Posterior cingulate gyrus (tissue), 11 donors: Measurements from ENCODE around the gene SLC9B2.

Experiments used
- DNase-seq, 10 donors: peaks; one replicate each; pipeline versions ENCODE4 v3.0.0 to v3.0.0-alpha.2; 2020 to 2021; ENCODE audit warnings: mixed read lengths in 3 of 10
- intact Hi-C: fragments of 100-400 bp; cut with DNase I; formaldehyde crosslinking; loops from one replicate; pipeline ENCODE4 v1.15.1; 2023

Gene SLC9B2

GRCh38 chr4:103085555-103086196 lies 9.1 kb upstream of the SLC9B2 start:
- intact Hi-C loops = no loop called here
- no peak for DNase-seq

DNA sequence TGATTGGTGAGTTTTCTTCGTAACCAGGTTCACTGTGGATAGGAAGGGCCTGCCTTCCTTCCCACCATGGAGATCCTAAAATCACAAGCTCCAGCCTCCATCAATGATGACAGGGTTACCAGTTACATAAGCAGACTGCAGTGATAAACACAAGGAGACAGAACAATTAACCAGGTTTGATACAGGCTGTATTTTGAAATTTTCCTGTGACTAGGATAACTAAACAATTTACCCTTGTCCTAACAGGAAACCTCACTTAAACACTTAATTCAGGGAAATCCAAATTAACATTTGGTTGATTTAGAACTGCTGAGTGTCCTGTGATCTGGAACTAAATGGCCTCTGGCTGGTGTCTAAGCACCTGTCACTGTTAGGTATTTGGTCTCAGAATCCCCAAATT lies 3.1 kb upstream of the SLC9B2 start:
- no peak for DNase-seq
- intact Hi-C loops = loop anchor here (5.0 kb wide), 1 partner anchor 577 kb away; the partner anchor contains the start of gene NFKB1

DNA sequence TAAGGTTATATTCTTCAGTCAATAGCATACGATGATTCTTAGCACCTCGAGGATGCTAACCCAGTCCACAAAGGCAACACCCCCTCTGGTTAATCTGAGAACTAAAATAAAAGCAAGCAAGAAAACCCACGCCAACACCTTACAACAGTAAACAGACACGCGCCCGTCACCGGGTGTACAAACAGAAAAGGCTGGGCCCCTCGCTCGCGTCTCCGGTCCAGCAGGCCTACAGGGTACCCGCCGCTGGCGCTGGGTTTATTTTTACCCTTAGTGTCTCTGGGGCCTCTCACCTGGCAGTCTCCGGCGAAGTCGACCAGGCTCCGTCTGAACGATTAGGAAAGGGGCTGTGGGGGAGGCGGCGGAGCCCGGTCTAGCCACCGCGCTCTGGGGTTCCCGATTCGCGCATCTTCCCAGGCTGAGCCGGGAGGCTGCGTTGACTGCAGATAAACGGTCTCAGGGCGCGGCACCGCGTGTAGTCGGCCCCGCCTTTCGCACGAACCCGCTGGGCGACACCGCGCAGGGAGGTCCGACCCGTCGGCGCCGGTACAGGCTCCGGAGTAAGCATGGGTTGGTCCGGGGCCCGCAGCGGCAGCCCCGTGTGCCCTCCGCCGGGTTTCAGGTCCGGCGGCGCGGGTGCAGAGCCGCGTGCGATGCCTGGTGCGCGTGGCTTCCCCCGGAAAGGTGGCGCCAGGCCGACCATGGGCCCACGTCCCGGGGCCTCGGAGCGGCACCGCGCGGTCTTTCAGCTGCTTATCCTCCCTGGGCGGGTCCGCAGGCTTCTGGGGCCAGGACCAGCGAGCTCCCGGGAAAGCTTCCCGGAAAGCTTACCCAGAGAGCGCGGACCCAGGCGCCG lies 441 bp downstream of the SLC9B2 start:
- intact Hi-C loops = loop anchor here (5.0 kb wide), 1 partner anchor 574 kb away; the partner anchor contains the start of gene NFKB1
- peak; percentile 42 to 94 (median 64) for DNase-seq

DNA sequence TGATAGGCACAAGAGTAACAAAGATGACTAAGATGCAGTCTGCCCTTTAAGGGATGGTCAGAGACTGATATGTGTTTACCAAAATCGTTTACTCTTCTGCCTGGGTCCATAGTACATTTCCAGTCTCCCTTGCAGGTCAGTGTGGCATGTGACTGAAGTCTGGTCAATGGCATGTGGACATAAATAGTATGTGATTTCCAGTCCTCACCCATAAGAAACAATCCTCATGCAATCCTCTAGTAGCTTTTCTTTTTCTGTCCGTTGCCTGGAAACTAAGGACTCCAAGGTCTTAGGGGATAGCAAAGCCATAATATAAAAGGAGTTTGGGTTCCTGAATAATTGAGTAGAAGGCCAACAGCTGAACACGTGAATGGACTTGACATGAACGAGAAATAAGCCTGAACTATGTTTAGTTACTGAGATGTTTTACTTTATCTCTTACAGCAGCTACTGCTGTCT lies 1.1 kb downstream of the SLC9B2 start:
- DNase-seq = no peak
- intact Hi-C loops = loop anchor here (5.0 kb wide), 1 partner anchor 573 kb away; the partner anchor contains the start of gene NFKB1

DNA sequence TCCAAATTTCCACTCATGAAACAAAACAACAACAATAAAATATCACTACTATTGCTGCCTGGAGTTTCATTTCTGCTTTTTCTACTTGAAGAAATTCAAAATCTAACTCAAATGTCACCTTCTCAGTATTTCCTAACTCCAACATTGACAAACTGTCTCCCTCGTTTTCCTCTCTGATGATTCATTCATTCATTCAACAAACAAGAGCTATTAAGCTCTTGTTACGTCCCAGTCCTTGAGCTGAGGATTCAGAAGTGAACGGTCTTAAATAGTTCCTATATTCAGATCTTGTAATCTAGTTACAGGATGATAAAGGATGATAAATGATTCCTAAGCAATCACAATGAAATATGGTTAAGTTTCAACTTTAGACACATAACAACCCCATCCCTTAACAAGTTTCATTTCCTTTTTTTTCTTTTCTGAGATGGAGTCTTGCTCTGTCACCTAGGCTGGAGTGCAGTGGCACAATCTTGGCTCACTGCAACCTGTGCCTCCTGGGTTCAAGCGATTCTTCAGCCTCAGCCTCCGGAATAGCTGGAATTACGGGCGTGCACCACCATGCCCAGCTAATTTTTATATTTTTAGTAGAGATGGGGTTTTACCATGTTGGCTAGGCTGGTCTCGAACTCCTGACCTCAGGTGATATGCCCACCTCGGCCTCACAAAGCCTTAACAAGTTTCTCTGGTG lies 1.7 kb downstream of the SLC9B2 start:
- intact Hi-C loops = loop anchor here (5.0 kb wide), 1 partner anchor 573 kb away; the partner anchor contains the start of gene NFKB1
- peak in 1 of 10 donors; percentile 41 for DNase-seq

DNA sequence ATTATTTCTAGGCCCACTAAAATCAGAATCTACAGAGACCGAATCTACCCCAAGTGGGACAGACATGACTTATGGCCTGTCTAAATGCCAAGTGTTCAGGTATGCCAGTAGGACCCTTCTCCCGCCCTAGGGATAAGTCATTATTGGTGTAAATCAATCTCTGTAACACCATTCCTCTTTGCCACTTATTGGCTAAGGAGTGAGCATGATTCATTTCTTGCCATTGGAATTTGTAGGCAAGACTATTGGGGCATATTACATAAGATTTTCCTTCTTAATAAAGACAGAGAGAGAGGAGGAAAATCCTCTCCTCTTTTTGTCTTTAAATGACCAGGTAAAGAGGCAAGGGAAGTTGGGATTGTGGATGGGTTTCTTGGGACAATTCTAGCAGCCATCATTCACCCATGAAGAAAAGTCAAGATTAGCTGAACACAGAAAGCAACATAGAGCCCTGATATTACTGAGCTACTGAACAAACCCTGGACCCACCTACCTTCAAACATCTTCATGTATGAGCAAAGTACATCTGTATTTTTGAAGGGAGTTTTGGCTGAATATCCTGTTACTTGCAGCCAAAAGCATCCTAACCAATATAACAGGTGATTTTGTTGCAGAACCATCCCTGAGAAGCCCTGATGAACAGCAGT lies 2.6 kb downstream of the SLC9B2 start:
- intact Hi-C loops = no loop called here

GRCh38 chr4:103067841-103068547 lies 8.6 kb downstream of the SLC9B2 start:
- DNase-seq = no peak
- intact Hi-C loops = no loop called here

More for the DNA sequence above, 2.6 kb downstream of the SLC9B2 start:
- no peak for DNase-seq

GRCh38 chr4:103060453-103061148 lies 16.0 kb downstream of the SLC9B2 start:
- intact Hi-C loops = no loop called here
- DNase-seq = no peak

- DNase-seq = no peak
- intact Hi-C loops = no loop called here
These were observed 22.5 kb downstream of the SLC9B2 start for GRCh38 chr4:103054030-103054429.

DNA sequence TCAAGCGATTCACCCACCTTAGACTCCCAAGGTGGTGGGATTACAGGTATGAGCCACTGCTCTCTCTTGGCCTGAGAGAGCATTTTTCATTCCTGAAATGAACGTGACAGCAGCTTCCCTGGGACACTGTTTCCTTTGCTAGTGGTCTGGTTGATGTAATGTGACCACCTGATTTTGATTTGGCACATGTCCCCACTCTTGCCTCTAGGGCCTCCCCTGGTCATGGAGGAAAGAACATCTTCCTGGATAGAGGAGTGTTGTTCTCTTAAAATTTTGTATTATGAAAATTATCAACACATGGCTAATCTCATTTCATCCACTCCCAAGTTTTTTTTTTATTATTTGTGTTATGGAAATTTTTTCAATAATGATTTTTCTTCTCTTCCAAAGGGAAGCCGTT lies 23.8 kb downstream of the SLC9B2 start:
- intact Hi-C loops = no loop called here
- no peak for DNase-seq

GRCh38 chr4:103052145-103052544 lies 24.4 kb downstream of the SLC9B2 start:
- no peak for DNase-seq
- intact Hi-C loops = no loop called here

DNA sequence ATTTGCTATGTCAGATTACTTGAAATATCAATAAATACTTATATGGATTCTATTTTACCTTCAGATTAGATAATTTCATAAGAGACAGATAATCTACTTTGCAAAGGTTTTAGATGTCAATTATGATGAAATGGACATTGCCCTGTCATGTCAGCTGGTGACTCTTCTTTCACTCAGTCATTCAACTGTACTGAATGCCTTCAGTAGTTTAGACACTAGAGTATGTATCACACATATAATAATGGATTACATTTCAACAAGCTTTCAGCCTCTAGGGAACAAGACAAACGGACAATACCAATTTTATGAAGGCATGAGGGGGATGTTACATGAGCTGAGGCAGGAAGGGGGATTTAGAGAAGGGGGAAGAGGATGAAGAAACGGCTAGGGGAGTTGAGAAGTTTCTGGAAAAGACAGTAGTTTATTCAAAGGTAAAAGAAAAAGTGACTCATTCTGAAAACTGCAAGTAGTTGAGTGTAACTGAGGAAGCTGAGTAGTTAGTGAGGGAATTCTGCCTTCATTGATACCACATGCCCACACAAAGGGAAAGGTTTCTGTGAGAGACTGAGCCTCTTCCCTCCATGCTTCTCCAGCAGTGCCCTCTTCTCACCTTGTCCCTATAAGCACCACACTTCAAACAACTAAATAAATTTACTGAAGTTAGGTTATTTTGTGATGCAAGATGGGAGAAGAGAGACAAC lies 25.7 kb downstream of the SLC9B2 start:
- intact Hi-C loops = no loop called here
- no peak for DNase-seq

GRCh38 chr4:103046416-103047290 lies 29.9 kb downstream of the SLC9B2 start:
- intact Hi-C loops = loop anchor here (10.0 kb wide), 1 partner anchor 48 kb away; the partner anchor contains the start of gene BDH2
- no peak for DNase-seq

GRCh38 chr4:103044183-103044582 lies 32.4 kb downstream of the SLC9B2 start:
- intact Hi-C loops = loop anchor here (10.0 kb wide), 1 partner anchor 51 kb away; the partner anchor contains the start of gene BDH2
- no peak for DNase-seq

DNA sequence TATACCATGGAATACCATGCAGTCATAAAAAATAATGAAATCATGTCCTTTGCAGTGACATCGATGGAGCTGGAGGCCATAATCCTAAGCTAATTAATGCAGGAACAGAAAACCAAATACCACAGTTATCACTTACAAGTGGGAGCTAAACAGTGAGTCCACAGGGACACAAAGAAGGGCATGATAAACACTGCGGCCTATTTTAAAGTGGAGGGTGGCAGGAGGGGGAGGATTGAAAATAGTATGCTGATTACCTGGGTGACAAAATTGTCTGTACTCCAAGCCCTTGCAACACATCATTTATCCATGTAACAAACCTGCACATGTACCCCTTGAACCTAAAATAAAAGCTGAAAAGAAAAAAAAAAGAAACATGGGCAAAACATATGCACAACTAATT lies 40.4 kb downstream of the SLC9B2 start:
- intact Hi-C loops = no loop called here
- DNase-seq = no peak

DNA sequence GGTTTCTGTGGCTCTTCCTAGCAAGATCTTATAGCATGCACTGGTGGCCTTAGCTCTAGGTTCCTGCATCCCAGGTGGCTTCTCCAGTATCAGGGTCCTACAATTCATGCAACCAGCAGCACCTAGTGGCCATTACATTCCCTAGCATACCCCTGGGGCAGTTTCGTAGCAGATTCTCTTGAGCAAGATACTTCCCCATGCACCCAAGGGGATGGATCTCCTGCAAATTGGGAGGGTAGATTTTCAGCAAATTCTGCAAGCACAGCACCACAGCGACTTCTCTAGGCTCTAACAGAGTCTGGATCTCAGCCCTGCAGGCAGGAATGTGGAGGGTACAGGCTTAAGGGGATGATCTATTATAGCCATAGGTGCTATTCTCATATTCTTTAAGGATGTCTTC lies 44.0 kb downstream of the SLC9B2 start:
- intact Hi-C loops = no loop called here
- no peak for DNase-seq

DNA sequence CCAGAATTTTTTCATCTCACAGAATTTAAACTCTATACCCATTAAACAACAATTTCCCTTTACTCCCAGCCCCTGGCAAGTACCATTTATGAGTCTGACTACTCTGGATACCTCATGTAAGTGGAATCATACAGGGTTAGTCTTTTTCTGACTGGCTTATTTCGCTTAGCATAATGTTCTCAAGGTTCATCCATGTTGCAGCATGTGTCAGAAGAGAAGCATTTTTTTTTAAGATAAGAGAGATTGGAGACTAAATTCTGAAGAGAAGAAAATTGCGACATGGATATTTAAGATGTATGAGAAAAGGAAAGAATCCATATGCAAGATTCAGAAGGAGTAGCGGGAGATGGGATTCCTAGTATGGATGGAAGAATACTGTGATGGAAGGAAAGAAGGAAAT lies 45.8 kb downstream of the SLC9B2 start:
- intact Hi-C loops = no loop called here
- no peak for DNase-seq

DNA sequence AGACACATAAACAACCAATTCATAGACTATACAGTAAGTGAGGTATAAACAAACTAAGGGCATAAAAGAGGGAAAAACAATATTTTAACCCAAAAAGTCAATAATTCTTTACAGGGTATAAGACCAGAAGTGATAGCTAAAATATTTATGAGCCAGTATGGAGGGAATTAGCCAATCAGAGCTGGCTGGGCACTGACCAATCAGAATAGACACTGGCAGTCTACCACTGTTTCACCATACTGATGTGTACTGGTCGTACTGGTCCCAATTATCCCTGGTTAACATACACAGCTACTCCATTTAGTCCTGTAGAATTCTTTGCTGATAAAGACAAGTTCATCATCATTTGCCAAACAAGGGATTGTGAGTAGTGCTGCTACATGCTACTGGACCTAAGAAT lies 47.3 kb downstream of the SLC9B2 start:
- no peak for DNase-seq
- intact Hi-C loops = no loop called here
